HG03139 (cell line): ENCODE measurements around the gene REM2.

Experiments
- ATAC-seq: cut with Tn5 transposase; IDR thresholded peaks from one replicate; pipeline ENCODE4 v1.9.1; 2021; ENCODE audit not compliant: unreplicated experiment

Gene REM2

GRCh38 chr14:22928237-22929103 lies 45.4 kb downstream of the REM2 start:
- ATAC-seq = no peak

- peak; percentile 94 for ATAC-seq
Measured at GRCh38 chr14:22929104-22929960, 46.3 kb downstream of the REM2 start, which contains the start of gene PRMT5. Gene PRMT5 (minus strand): TSS chr14:22929376. CDS start chr14:22929361, 15 bp downstream.

GRCh38 chr14:22929961-22930364 lies 46.9 kb downstream of the REM2 start:
- ATAC-seq = no peak

- ATAC-seq = no peak
Measured at GRCh38 chr14:22932146-22932545, 49.1 kb downstream of the REM2 start.

- ATAC-seq = no peak
Measured at GRCh38 chr14:22935156-22935555, 52.1 kb downstream of the REM2 start.
